HG02798 (cell line): ENCODE results near the gene C2orf72.
"Not testable (repeated sequence)": the region's sequence is repeated elsewhere in the genome, so short reads cannot be mapped to it uniquely, and the experiment has no call there.

Experiments
- ATAC-seq: cut with Tn5 transposase; IDR thresholded peaks from one replicate; pipeline ENCODE4 v1.9.1; 2021; ENCODE audit warnings: mild to moderate bottlenecking; ENCODE audit not compliant: unreplicated experiment, poor library complexity

Gene C2orf72

GRCh38 chr2:231012463-231012862 lies 24.9 kb upstream of the C2orf72 start:
- no peak for ATAC-seq

DNA sequence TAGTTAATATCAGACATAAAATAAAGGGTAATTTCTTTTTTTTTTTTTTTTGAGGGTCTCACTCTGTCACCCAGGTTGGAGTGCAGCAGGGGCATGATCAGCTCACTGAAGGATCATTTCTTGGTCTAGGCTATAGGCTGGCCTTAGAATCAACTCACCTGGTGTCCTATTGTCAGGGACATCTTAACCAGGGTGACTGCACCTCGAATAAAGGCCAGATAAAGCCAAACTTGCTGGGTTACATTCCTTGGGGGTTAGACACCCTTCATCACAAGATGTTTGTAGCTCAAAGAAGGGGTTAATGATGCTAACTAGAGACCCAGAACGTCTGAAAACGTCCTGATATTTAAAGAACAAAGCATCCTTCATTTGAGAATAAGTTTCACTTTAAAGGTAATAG lies 23.5 kb upstream of the C2orf72 start:
- no peak for ATAC-seq

DNA sequence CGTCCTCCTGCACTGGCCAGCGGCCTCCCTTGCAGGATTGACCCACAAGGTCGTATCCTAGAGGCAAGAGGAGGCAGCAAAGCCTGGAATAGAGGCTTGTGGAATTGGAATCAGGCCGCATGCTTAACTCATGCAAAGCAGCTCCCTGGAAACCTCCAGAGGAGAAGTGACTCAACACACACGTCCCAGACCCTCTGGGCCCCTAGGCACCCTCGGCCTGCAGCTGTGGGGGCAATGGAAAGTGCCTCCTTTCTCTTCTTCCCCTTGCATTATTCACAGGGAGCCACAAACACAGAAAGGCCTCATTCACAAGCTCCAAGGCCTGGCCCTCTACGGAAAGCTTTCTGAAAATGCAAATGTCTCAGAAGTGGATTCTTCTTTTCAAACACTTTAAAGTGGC lies 21.8 kb upstream of the C2orf72 start:
- ATAC-seq = no peak

- ATAC-seq = no peak
Observed at GRCh38 chr2:231015926-231016325, 21.4 kb upstream of the C2orf72 start.

DNA sequence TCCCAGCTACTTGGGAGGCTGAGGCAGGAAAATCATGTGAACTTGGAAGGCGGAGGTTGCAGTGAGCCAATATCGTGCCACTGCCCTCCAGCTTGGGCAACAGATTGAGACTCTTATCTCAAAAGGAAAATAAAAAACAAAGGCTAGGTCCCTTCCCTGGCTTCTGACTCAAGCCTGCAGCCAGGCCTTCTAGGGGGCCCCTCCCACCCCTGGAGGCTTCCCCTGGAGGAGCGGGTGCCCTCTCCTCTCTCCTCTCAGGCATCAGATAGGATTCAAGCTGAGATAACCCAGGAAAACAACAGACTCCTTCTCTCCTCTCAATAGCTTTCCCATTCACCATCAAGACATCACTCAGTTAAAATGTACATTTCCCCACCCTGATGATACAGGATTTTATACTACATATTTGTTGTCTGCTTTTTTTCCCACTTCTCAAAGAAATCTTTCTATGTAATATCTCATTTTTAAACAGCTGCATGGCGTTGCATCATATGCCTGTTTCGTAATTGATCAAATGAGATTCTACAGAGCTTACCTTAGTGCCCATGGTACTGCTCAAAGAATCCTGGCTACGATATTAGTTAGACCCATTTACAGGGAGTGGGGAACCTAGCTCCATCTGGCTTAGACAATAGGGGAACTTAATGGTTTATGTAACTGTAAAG lies 20.6 kb upstream of the C2orf72 start:
- no peak for ATAC-seq

- ATAC-seq = no peak
Observed at GRCh38 chr2:231017231-231017598, 20.1 kb upstream of the C2orf72 start.

GRCh38 chr2:231018184-231018583 lies 19.1 kb upstream of the C2orf72 start:
- ATAC-seq = no peak

DNA sequence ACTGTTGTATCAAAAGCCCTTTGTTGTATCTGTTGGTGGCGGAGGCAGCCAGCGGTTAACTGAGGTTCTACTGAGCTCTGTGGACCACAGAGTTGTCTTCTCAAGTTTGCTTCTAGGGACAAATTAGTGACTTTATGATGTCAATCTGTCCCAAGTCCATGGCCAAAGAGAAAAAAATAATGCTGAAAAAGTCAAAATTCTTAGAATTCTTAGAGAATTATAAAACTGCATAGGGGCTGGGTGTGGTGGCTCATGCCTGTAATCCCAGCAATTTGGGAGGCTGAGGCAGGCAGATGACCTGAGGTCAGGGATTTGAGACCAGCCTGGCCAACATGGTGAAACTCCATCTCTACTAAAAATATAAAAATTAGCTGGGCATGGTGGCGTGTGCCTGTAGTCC lies 12.3 kb upstream of the C2orf72 start:
- ATAC-seq = not testable (repeated sequence)

DNA sequence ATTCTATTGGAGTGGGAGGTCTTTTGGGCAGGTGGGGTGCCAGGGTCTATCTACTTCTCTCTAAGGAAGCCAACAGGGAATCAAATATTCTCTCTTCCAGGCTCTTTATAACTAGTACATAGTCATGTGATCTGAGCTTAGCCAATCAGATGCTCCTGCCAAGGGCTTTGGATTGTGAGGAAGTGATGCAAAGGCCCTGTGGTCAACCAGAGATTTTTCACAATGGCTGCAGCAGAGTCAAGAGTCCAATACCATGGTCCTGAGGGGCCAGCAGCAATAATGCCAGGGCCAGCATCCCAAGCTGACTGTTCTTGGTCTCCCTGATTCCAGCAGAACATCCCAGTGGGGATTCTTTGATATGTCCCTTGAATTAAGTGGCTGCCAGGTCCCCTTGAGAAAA lies 8.4 kb upstream of the C2orf72 start:
- ATAC-seq = no peak

DNA sequence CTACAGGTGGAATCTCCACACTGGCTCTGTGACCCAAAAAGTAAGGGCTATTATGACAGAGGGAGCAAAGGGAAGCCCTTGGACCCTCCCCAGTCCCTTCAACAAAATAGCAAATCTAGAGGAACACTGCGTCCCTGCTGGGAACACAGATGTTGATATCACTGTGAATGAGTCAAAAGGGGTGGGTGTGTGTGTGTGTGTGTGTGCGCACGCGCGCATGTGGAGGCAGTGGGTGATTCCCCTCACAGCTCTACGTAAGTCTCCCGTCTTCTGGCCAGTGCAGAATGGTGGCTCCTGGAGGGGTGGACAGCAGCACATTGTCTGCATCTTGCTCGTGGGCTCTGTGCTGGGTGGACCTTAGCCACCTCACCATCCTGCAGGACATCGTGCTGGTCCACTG lies 7.8 kb upstream of the C2orf72 start:
- no peak for ATAC-seq

DNA sequence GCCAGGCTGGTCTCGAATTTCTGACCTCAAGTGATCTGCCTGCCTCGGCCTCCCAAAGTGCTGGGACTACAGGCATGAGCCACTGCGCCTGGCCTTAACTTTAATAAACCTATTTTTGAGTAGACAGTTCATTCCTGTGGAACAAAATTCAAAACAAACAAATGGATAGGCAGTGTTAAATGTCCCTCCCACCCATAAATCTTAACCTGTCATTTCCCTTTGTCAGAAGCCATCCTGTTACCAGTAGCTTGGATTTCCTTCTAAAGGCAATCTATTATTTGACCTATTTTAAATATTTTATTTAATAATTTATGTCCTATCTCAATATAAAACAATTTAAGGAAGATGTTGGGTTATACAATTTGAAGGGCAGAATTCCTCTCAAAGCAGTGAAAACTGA lies 6.6 kb upstream of the C2orf72 start:
- no peak for ATAC-seq

DNA sequence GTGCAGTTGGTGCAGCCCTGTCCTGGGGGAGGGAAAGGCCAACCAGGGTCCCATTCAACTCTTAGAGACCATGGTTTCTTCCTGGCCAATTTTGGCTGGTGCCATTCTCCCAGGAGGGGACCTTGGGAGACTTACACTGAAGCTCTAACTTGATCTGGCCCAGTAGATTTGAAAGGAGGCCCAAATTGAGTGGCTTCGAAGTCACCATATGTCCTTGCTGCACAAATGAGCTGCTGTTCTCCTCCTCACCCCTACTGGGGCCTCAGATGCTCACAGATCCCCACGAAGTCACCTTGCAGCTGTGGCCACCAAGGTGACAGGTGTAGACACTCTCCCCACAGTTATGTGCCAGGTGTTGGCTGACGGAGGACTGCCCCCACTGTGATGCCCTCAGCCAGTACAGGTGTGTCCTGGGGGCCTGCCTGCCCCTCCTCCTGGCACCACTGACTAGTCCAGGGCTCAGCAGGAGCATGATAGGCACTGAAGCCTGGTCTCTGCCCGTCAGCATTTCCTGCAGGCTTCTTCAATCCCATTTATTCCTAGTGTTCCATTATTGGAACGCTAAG lies 4.7 kb upstream of the C2orf72 start:
- ATAC-seq = no peak

GRCh38 chr2:231033147-231034132 lies 3.9 kb upstream of the C2orf72 start:
- no peak for ATAC-seq

DNA sequence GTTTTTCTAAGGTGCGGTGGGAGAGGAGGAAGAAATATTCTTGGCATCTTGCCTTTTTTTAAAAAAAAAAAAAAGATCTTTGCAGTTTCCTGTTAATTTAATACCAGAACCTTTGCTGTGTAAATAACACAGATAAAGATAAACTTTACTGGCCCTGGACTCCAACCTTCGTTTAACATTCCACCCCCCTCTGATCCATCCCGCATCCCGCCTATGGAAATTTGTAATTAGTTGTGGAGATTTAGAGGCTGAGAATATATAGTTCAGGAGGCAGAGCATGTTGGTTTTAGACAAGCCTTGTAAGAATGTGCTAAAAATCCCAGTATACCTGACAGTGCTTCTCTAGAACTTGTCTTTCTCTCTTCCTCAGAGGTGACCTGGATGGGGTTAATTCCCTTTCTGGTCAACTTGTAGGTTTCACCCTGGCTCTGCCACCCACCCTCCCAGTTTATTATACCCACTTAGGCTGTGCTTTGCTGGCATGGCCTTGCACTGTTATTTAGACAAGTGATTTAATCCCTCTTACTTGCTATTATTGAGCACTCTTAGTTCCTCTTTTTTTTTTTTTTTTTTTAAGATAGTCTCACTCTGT lies 2.9 kb upstream of the C2orf72 start:
- ATAC-seq = no peak

- ATAC-seq = no peak
Observed at GRCh38 chr2:231036131-231036530, 1.2 kb upstream of the C2orf72 start.

DNA sequence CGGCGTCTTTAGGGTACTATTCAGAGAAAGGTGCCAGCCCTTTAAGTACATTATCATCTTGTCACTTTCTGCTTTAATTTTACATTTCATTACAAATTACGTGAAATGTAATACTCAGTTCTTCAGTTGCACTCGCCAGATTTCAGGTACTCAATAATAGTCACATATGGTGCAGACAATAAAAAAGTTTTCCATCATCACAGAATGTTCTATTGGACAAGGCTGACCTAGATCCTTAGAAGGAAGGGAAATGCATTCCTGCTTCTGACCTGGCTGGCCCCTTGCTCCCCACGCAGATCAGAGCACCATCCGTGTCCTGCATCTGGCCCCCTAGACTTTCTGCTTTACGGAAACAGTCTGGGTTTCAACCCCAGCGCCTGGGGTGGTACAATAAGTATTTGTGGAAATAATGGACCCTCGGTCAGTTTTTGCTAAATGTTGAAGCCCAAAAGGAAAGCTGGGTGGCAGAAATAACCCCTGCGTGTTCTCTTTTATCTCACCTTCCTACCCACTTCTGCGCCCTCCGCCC lies 681 bp upstream of the C2orf72 start:
- no peak for ATAC-seq

DNA sequence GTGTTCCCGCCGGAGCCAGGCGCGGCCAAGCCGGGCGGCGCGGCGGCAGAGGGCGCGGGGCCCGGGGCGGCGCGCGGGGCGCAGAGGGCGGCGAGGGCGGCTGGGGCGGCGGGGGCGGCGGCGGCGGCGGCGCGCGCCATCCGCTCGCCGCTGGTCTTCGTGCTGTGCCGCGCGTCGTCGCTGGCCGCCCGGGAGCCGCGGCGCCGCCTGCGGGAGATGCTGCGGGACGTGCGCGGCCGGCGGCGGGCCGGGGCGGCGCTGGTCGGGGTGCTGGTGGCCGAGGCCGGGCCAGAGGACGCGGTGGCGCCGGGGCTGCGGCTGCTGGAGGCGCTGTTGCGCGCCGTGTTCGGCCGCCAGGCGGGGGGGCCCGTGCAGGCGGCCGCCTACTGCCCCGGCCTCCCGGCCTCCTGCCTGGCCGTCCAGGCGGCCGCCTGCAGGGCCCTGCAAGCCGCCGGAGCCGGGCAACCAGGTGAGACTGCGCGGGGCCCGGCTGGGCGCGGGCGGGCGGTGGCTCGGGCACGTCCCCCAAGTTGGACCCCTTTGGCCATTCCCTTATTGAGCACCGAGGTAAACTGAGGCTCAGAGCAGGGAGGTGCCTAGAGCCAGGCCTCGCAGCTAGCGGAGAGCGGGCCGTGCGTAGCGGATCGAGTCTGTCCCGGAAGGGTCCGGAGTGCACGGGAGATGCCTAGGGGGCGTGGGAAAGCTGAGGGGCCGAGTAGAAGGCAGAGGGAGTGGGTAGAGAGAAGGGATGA lies 584 bp downstream of the C2orf72 start:
- ATAC-seq = no peak

- no peak for ATAC-seq
Observed at GRCh38 chr2:231038483-231039293, 1.4 kb downstream of the C2orf72 start.

- no peak for ATAC-seq
Observed at GRCh38 chr2:231039294-231039664, 2.0 kb downstream of the C2orf72 start.
